Neural progenitor cell (in vitro differentiated cells): ENCODE results near the gene CLSTN3. TPM values are rescaled to one million over a fixed set of nuclear protein-coding genes. Genes with fewer than 3 reads are reported as not detected.

Experiments
- DNase-seq: peaks from one replicate; pipeline ENCODE4 v3.0.0-alpha.2; 2016; ENCODE audit warnings: low spot score
- H2AFZ ChIP-seq: fragments of 200-600 bp; sonication (generic); replicated peaks from 2 replicates; pipeline ENCODE4 v1.6.1; 2016; ENCODE audit warnings: antibody characterized with exemption
- H3F3A ChIP-seq: fragments of 200-600 bp; sonication (generic); 2 replicates; pipeline ENCODE4 v1.6.1; 2016; ENCODE audit warnings: antibody characterized with exemption, low read depth
- H3K27ac ChIP-seq: fragments of 200-600 bp; sonication (generic); 2 replicates; pipeline ENCODE4 v1.5.1; 2016; ENCODE audit warnings: mild to moderate bottlenecking
- H3K27me3 ChIP-seq: fragments of 200-600 bp; sonication (generic); 2 replicates; pipeline ENCODE4 v1.6.1; 2016; ENCODE audit warnings: mild to moderate bottlenecking, moderate library complexity
- H3K36me3 ChIP-seq: fragments of 200-600 bp; sonication (generic); 2 replicates; pipeline ENCODE4 v1.5.1; 2016
- H3K4me1 ChIP-seq: fragments of 200-600 bp; sonication (generic); 2 replicates; pipeline ENCODE4 v1.6.1; 2016; ENCODE audit warnings: mixed run types
- H3K4me2 ChIP-seq: fragments of 200-600 bp; sonication (generic); 2 replicates; pipeline ENCODE4 v1.6.1; 2016
- H3K4me3 ChIP-seq: fragments of 200-600 bp; sonication (generic); 2 replicates; pipeline ENCODE4 v1.5.1; 2016
- H3K79me2 ChIP-seq: fragments of 200-600 bp; sonication (generic); 2 replicates; pipeline ENCODE4 v1.6.1; 2016; ENCODE audit warnings: low read depth
- H3K9ac ChIP-seq: fragments of 200-600 bp; sonication (generic); 2 replicates; pipeline ENCODE4 v1.6.1; 2016
- H3K9me3 ChIP-seq: fragments of 200-600 bp; sonication (generic); 2 replicates; pipeline ENCODE4 v1.5.1; 2016; ENCODE audit warnings: low read depth
- H4K20me1 ChIP-seq: fragments of 200-600 bp; sonication (generic); 2 replicates; pipeline ENCODE4 v1.6.1; 2016; ENCODE audit warnings: low read depth
- H3K27ac Mint-ChIP-seq: 3 replicates; pipeline ENCODE4 v1.8.0; 2021; ENCODE audit warnings: mixed read lengths
- H3K27me3 Mint-ChIP-seq: 2 replicates; pipeline ENCODE4 v1.8.0; 2022; ENCODE audit warnings: low read depth, mild to moderate bottlenecking, inconsistent platforms, moderate library complexity, mixed read lengths; ENCODE audit not compliant: insufficient read depth
- H3K36me3 Mint-ChIP-seq: 3 replicates; pipeline ENCODE4 v1.8.0; 2021; ENCODE audit warnings: mixed read lengths
- H3K4me1 Mint-ChIP-seq: 3 replicates; pipeline ENCODE4 v1.8.0; 2021; ENCODE audit warnings: mixed read lengths
- H3K4me3 Mint-ChIP-seq: 3 replicates; pipeline ENCODE4 v1.8.0; 2021; ENCODE audit warnings: mild to moderate bottlenecking, moderate library complexity, mixed read lengths
- H3K9me3 Mint-ChIP-seq: 3 replicates; pipeline ENCODE4 v1.8.0; 2020; ENCODE audit warnings: mixed read lengths
- CTCF ChIP-seq: fragments of 200-600 bp; sonication (generic); IDR thresholded peaks from 2 replicates; pipeline ENCODE4 v1.5.1; 2017; ENCODE audit warnings: antibody characterized with exemption, mild to moderate bottlenecking
- EZH2 ChIP-seq: fragments of 200-600 bp; sonication (generic); IDR thresholded peaks from 2 replicates; pipeline ENCODE4 v1.6.1; 2017; ENCODE audit warnings: antibody characterized with exemption, mild to moderate bottlenecking, moderate library complexity
- EZH2phosphoT487 ChIP-seq: fragments of 200-600 bp; sonication (generic); IDR thresholded peaks from 2 replicates; pipeline ENCODE4 v1.6.1; 2017; ENCODE audit warnings: antibody characterized with exemption
- total RNA-seq: library from RNA; depleted of rRNA; stranded (reverse); fragments of >200 nt; gene quantifications from 2 replicates; pipeline ENCODE4 v1.2.3, GENCODE V29; 2015; ENCODE audit warnings: low replicate concordance

The CLSTN3 gene
- total RNA-seq, 1 donor from 2014 or later: 24.0 TPM

GRCh38 chr12:7161811-7162210 lies 31.6 kb downstream of the CLSTN3 start:
- TF ChIP-seq EZH2 (no peak), EZH2phosphoT487 (no peak), CTCF (no peak)
- Histone ChIP-seq H3K9me3 (peaks cover under 1% of the 10 kb centered on the region), H3K4me1 (no peaks in the 10 kb centered on the region), H3K79me2 (no peaks in the 10 kb centered on the region), H3K4me3 (no peak overlapping the region), H3K27ac (no peak overlapping the region), H4K20me1 (no peaks in the 10 kb centered on the region), H3K9ac (no peak overlapping the region), H2AFZ (no peak overlapping the region), H3F3A (no peaks in the 10 kb centered on the region), H3K27me3 (peaks cover 17% of the 10 kb centered on the region), H3K4me2 (no peak overlapping the region), H3K36me3 (no peaks in the 10 kb centered on the region)
- no peaks in the 10 kb centered on the region for H3K4me1 Mint-ChIP-seq
- peaks cover 18% of the 10 kb centered on the region for H3K9me3 Mint-ChIP-seq
- H3K27ac Mint-ChIP-seq: no peak overlapping the region
- DNase-seq: no peak
- H3K4me3 Mint-ChIP-seq: no peak overlapping the region
- peaks cover 10% of the 10 kb centered on the region for H3K27me3 Mint-ChIP-seq
- H3K36me3 Mint-ChIP-seq: peaks cover 4% of the 10 kb centered on the region

GRCh38 chr12:7162691-7163114 lies 32.5 kb downstream of the CLSTN3 start:
- DNase-seq: peak; percentile 58
- peaks cover 26% of the 10 kb centered on the region for H3K9me3 Mint-ChIP-seq
- H3K4me1 Mint-ChIP-seq: no peaks in the 10 kb centered on the region
- TF ChIP-seq EZH2 (no peak), CTCF (peak; percentile 67)
- peak overlapping the region; percentile 92 for H2AFZ ChIP-seq
- H3F3A ChIP-seq: no peaks in the 10 kb centered on the region
- no peaks in the 10 kb centered on the region for H4K20me1 ChIP-seq
- no peaks in the 10 kb centered on the region for H3K36me3 ChIP-seq
- no peaks in the 10 kb centered on the region for H3K4me1 ChIP-seq
- no peak overlapping the region for H3K27ac Mint-ChIP-seq
- peaks cover 9% of the 10 kb centered on the region for H3K9me3 ChIP-seq
- H3K4me3 ChIP-seq: no peak overlapping the region
- peaks cover 17% of the 10 kb centered on the region for H3K27me3 ChIP-seq
- peaks cover 11% of the 10 kb centered on the region for H3K27me3 Mint-ChIP-seq
- no peaks in the 10 kb centered on the region for H3K79me2 ChIP-seq
- H3K4me3 Mint-ChIP-seq: no peak overlapping the region
- no peak overlapping the region for H3K27ac ChIP-seq
- peaks cover 4% of the 10 kb centered on the region for H3K36me3 Mint-ChIP-seq
- H3K9ac ChIP-seq: no peak overlapping the region
- H3K4me2 ChIP-seq: no peak overlapping the region

- no peaks in the 10 kb centered on the region for H3K27me3 ChIP-seq
- H2AFZ ChIP-seq: no peak overlapping the region
- no peaks in the 10 kb centered on the region for H3K36me3 ChIP-seq
- H3K4me1 ChIP-seq: no peaks in the 10 kb centered on the region
- Mint-ChIP-seq H3K9me3 (peaks cover 59% of the 10 kb centered on the region), H3K27ac (no peak overlapping the region), H3K4me3 (no peak overlapping the region), H3K27me3 (peaks cover 12% of the 10 kb centered on the region), H3K36me3 (no peaks in the 10 kb centered on the region), H3K4me1 (no peaks in the 10 kb centered on the region)
- H3K27ac ChIP-seq: no peak overlapping the region
- H3K9me3 ChIP-seq: peaks cover 38% of the 10 kb centered on the region
- no peak overlapping the region for H3K4me2 ChIP-seq
- no peak overlapping the region for H3K9ac ChIP-seq
- TF ChIP-seq CTCF (no peak), EZH2phosphoT487 (no peak), EZH2 (no peak)
- H3K4me3 ChIP-seq: no peak overlapping the region
- no peak for DNase-seq
- H4K20me1 ChIP-seq: no peaks in the 10 kb centered on the region
- H3F3A ChIP-seq: no peaks in the 10 kb centered on the region
- H3K79me2 ChIP-seq: no peaks in the 10 kb centered on the region
Measured at GRCh38 chr12:7169951-7170350, 39.8 kb downstream of the CLSTN3 start.
